Measurements from ENCODE around the gene CCDC186.

CCDC186 gene

GRCh38 chr10:114103284-114103683 lies 70.7 kb downstream of the CCDC186 start:
- peak; percentile 51 for DNase-seq

DNA sequence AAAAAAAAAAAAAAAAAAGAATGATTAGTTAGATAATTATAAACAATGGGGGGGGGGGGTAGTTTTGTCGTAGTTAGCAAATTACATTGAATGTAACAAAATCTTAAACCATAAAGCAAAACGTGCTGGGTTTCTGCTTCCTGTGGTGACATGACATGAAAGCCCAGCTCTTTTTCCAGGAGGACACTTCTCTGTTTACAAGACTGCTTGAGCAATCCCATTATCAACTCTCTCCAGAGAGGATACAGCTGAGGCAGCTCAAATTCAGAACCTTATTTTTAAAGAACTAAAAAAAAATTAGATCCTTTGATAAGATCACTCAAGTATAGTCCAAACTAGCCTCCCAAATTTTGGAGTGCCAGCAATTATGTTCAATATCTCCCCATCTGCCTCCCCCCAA lies 71.7 kb downstream of the CCDC186 start:
- DNase-seq: no peak

DNA sequence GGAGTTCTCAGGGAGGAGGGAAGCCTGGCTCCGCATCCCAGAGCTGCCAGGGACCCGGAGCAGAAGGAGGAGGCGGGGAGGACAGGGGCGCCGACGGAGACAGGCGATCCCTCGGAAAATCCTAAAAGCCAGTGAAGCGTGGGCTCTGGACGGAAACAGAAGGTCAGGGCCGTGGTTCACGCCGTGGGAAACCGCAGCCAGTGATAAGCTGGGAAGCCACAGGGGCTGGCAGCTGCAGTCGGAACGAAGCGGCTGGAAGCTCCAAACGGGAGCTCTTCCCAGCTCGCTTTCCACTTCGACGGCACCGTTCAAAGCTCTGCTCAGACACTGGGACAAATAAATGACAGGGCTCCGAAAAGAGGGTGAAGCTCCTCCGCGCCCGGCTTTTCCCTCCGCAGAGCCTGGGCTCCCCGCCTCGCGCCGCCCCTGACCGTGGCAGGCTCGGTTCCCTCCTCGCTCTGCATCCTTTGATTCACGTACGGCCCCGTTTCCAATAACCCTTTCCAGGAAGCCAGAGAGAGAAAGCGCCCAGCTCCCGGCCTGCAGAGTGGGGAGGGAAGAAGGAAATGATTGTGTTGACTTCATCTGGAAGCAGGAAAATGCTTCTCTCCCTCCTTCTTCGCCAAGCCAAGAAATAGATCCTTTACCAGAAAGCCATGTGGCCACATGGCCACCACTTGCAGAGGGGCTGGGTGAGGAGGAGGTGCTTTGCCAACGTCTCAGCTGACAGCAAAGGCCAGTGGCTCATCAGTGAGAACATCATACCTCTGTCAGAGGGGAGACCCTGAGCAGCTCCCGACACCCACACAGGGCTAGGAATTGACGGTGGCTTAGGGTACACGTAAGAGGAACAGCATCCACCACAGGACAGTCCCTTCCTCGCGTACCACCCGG lies 72.9 kb downstream of the CCDC186 start:
- no peak for DNase-seq

GRCh38 chr10:114096864-114097263 lies 77.1 kb downstream of the CCDC186 start:
- DNase-seq: no peak

DNA sequence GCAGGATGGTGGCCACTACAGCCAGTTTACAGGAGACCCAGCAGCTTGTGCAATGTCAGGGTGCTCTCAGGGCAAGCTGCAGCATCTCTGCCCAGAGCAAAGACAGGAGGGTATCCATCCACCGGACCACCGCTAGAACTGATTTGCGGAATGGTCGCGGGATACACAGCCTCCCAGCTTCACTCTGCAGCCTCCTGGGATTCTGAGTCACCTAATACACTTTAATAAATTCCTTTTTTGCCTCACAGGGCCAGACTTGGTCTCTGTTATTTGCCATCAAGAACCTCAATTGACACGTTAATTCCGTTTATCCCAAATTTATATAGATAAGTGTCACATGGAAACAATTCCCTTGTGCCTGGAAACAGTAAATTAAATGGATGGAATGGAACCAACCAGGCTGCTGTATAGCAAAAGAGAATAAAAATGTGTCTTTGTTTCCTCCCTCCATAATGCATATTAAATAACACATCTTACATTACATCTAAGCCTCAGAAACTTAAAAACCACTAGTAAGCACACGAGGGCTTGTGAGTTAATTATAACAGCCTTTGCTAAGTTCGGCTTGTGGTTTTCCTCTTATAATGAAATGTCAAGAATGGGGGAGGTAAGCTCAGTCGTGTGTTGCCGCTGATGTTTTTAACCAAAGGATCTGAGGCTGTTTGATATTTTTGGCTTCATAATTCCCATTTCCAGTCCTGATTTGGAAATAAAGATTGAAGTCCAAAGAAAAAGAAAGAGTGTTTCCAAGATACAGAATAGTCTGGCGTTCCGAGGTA lies 78.3 kb downstream of the CCDC186 start:
- peak; percentile 35 for DNase-seq

DNA sequence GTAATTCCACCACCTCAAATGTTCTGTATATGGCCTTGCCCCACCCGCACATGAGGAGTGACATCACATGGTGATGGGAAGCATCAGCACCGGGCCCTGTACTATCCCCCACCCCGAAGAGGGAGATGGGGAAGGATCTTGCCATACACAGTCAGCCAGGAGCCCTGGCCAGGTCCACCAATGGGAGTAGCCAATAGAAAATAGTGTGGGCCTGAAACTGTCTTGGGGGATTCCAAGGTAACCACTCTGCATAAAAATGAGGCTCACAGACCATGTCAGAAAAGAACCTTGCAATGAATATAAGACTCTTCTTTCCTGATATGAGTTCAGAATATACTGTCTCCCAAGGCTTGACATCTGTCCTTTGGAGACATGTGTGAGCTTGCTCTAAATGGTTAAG lies 79.2 kb downstream of the CCDC186 start:
- no peak for DNase-seq

GRCh38 chr10:114087655-114088054 lies 86.3 kb downstream of the CCDC186 start:
- DNase-seq: no peak

- DNase-seq: no peak
Observed at GRCh38 chr10:114087255-114087654, 86.7 kb downstream of the CCDC186 start.

- no peak for DNase-seq
Observed at GRCh38 chr10:114084215-114084614, 89.8 kb downstream of the CCDC186 start.

DNA sequence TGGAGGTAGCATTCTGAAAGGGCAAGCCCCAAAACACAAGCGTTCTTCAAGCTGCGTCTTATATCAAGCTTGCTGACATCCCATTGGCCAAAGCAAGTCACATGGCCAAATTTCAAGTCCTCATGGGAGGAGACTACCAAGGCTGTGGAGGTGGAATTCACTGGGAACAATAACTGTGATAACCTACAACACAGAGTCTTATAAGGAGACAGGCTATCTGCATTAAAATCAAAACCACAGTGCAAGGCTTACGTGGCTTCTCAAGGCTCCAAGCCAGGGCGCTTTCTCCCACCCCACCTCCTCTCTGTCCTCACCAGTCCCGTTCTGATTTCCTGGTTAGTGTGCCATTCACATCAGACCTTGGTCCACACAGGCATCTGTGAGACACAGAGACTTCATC lies 91.0 kb downstream of the CCDC186 start:
- no peak for DNase-seq

- no peak for DNase-seq
Observed at GRCh38 chr10:114081911-114082583, 92.0 kb downstream of the CCDC186 start.

DNA sequence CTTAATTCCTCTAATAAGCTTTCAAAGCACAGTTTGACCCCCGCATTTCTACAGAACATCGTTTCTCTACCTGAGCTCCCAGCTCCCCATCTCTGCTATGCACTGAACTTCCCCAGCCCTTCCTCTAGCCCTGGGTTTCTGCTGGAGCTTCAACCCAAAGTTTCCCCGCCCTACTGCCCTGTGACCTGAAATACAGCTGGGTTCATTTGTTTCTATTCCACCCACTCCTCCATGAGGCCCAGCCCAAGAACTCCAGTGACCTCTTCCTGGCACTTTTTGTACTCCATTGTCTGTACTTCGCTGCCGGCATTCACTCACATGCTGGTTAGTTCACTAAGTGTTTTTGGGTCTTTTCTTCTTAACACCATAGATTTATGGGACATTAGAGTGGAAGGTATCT lies 94.6 kb downstream of the CCDC186 start:
- no peak for DNase-seq

- no peak for DNase-seq
Observed at GRCh38 chr10:114078346-114078745, 95.7 kb downstream of the CCDC186 start.

- DNase-seq: no peak
Observed at GRCh38 chr10:114077815-114078219, 96.2 kb downstream of the CCDC186 start.

DNA sequence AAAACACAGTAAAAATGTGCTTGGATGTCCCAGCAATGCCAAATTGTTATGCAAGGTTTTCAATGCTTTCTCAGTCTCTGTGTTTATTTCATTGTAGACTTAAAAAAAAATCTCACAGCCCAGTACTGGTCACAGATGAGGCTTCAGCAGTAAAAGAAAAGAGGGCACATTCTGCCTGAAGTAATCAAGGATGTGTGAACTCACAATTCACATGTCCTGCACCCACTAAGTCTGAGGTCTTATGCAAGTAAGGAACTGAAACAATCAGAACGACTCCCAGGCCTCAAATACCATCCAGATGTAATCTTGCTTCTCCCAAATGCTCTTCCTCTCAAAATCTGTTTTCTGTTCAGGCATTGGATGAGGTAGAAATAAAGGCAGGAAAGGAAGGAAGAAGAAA lies 96.7 kb downstream of the CCDC186 start:
- no peak for DNase-seq

GRCh38 chr10:114075093-114075492 lies 98.9 kb downstream of the CCDC186 start:
- no peak for DNase-seq

DNA sequence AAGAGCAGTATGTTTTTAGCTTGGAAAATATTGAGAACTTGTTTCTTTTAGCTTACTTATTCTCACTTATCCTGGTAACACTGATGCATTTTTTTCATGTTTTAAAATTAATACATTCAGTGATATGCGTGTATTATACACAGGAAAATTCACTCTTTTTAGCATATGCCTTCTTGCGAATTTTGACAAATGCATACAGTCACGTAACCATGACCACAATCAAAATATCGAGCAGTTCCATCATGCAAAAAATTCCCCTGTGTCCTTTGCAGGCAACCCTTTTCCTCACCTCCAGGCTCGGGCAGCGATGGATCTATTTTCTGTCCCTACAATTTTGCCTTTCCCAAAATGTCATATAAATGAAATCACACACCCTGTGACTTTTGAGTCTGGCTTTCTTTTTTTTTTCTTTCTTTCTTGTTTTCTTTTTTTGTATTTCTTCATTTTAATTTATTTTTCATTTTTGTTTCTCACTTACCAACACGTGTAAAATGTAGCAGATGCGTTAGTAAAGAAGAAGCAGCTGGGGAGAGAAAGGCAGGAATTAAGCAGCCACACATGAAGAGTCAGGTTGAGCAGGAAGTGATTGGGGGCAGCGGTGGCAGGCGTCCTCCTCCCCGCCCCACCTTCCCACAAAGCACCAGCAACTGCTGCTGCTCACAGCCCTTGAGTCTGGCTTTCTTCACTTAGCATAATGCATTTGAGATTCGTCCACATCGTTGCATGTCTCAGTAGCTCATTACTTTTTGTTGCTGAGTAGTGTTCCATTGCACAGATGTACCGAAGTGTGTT lies 100.4 kb downstream of the CCDC186 start:
- peak; percentile 19 for DNase-seq

DNA sequence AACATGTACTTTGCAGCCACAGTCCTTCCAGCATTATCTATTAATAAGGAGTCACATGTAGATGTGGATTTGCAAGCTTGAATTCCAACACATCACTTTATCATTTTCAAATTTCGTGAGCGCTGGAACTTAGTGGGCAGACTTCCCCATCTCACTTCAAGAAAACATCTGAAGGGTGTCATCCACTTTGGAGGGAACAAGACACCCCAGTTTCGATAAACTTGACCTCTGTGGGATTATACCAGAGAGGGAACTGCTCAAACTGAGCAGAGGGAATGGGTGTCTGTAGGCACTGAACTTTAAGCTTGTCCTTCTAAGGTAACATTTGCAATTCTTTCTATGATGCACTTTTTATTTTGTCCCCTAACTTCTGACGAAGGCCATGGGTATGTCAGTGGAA lies 102.8 kb downstream of the CCDC186 start:
- no peak for DNase-seq
